Measurements from ENCODE around the gene ADIPOR2. TPM values are rescaled to one million over a fixed set of nuclear protein-coding genes. Genes with fewer than 3 reads are reported as not detected.

Gene ADIPOR2
- total and polyA plus RNA-seq, 10 of the 15 experiments (the other 5 are each of a cell fraction or from before 2014, with no cell fraction given): 8.6 to 65.0 (median 38.0) TPM

DNA sequence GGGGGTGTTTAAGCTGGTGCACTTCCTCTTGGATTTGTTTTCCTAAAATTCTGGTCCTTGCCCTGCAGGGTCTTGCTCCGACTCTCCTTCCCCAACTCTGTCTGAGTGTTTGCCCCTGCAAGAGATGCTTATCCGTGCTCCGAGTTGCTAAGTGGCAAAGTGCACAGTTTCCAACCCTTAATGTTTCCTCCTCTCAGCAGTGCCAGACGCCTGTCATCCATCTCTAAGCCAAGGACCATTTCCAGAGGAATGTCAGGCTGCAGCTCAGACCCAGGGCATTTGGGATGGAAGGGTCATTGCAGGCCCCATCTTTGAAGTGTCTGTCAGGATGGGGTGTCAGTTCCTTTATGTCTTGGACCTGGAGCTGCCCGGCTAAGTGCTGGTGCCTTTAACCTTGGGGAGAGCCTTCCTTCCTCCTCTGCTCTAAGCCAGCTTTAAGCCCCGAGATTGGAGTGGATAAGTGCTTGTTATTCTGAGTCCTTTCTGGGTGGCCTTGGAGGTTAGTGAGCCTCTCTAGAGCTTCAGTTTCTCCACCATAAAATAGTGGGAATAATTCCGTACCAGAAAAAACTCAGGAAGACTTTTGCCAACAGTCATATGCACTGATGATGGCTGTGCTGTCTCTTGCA, 46.9 kb upstream of the ADIPOR2 start:
- ATAC-seq (no peak), FAIRE-seq (no peak), DNase-seq (ENCODE audit: low read depth, low spot score) (no peak)
- intact Hi-C loops (cut with micrococcal nuclease; ENCODE audit: unreplicated experiment) (no loop called here), in situ Hi-C loops (cut with MboI) (loop anchor here (10.0 kb wide), 1 partner anchor 941 kb away; no protein-coding TSS in a partner anchor)
- Histone ChIP-seq H3K27me3 (replicated peaks in 1 of 2; ENCODE audit: control insufficient read depth in 2 of 2, insufficient read depth in 2 of 2, low read length in 1 of 2) (no peaks in the 10 kb centered on the region), H3K27ac (ENCODE audit: control insufficient read depth, insufficient read depth) (no peak overlapping the region), H2AFZ (ENCODE audit: control insufficient read depth, low read depth, low read length) (no peak overlapping the region), H3K4me3 (no peak overlapping the region), H3K36me3 (ENCODE audit: control insufficient read depth in 2 of 2, insufficient read depth in 2 of 2, low read length in 1 of 2) (no peaks in the 10 kb centered on the region), H3K4me2 (ENCODE audit: control insufficient read depth, insufficient read depth) (no peak overlapping the region), H3K9me3 (replicated peaks; ENCODE audit: control insufficient read depth, insufficient read depth, low read length) (no peaks in the 10 kb centered on the region), H3K79me2 (ENCODE audit: control insufficient read depth, insufficient read depth, low read length) (no peaks in the 10 kb centered on the region), H4K20me1 (ENCODE audit: control insufficient read depth, insufficient read depth) (no peaks in the 10 kb centered on the region), H3K4me1 (ENCODE audit: control insufficient read depth, insufficient read depth, low read length) (no peaks in the 10 kb centered on the region), H3K9ac (ENCODE audit: control insufficient read depth, insufficient read depth, low read length) (no peak overlapping the region)
- ChIA-PET SMC1A (ENCODE audit: uncharacterized antibody, unreplicated experiment) (interaction anchor here (1.0 to 1.5 kb wide), 2 partner anchors 139 to 147 kb away, joined by 3 to 7 read pairs; no protein-coding TSS in a partner anchor), POLR2A (no interaction called here), RAD21 (ENCODE audit: unreplicated experiment) (no interaction called here), CTCF (interaction anchor here (1.3 to 20.1 kb wide), 4 partner anchors 9 to 296 kb away, joined by 3 to 434 read pairs (median 62); no protein-coding TSS in a partner anchor)
- BruUV-seq (replicated peaks): no TSS peak
- 89% methylated on average over 7 of the region's 7 CpGs for WGBS (ENCODE audit: insufficient coverage, insufficient replicate concordance, low lambda C conversion rate, missing lambda C conversion rate)
- TF ChIP-seq RELA (IDR thresholded peaks at IDR 0.05; ENCODE audit: borderline replicate concordance, partially characterized antibody) (no peak), NR2F1 (conservative IDR thresholded peaks at IDR 0.05) (no peak)
- TF ChIP-seq, protein P1, sequence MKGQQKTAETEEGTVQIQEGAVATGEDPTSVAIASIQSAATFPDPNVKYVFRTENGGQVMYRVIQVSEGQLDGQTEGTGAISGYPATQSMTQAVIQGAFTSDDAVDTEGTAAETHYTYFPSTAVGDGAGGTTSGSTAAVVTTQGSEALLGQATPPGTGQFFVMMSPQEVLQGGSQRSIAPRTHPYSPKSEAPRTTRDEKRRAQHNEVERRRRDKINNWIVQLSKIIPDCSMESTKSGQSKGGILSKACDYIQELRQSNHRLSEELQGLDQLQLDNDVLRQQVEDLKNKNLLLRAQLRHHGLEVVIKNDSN (IDR thresholded peaks at IDR 0.05; ENCODE audit: borderline replicate concordance, extremely low read length, insufficient read depth, low read depth, low read length): no peak
- TF ChIP-seq, protein P2, sequence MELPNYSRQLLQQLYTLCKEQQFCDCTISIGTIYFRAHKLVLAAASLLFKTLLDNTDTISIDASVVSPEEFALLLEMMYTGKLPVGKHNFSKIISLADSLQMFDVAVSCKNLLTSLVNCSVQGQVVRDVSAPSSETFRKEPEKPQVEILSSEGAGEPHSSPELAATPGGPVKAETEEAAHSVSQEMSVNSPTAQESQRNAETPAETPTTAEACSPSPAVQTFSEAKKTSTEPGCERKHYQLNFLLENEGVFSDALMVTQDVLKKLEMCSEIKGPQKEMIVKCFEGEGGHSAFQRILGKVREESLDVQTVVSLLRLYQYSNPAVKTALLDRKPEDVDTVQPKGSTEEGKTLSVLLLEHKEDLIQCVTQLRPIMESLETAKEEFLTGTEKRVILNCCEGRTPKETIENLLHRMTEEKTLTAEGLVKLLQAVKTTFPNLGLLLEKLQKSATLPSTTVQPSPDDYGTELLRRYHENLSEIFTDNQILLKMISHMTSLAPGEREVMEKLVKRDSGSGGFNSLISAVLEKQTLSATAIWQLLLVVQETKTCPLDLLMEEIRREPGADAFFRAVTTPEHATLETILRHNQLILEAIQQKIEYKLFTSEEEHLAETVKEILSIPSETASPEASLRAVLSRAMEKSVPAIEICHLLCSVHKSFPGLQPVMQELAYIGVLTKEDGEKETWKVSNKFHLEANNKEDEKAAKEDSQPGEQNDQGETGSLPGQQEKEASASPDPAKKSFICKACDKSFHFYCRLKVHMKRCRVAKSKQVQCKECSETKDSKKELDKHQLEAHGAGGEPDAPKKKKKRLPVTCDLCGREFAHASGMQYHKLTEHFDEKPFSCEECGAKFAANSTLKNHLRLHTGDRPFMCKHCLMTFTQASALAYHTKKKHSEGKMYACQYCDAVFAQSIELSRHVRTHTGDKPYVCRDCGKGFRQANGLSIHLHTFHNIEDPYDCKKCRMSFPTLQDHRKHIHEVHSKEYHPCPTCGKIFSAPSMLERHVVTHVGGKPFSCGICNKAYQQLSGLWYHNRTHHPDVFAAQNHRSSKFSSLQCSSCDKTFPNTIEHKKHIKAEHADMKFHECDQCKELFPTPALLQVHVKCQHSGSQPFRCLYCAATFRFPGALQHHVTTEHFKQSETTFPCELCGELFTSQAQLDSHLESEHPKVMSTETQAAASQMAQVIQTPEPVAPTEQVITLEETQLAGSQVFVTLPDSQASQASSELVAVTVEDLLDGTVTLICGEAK (IDR thresholded peaks at IDR 0.05; ENCODE audit: borderline replicate concordance): no peak

All from GM12878 (cell line).